Ishikawa (cell line): Measurements from ENCODE around the gene LAPTM5.

Source experiments
- CEBPB ChIP-seq: IDR thresholded peaks from 2 replicates; pipeline ENCODE4 v1.6.1; 2012
- CREB1 ChIP-seq: IDR thresholded peaks from 2 replicates; pipeline ENCODE4 v1.6.1; 2012; ENCODE audit warnings: low read depth
- EGR1 ChIP-seq: IDR thresholded peaks from 2 replicates; pipeline ENCODE4 v1.6.1; 2012
- EP300 ChIP-seq: IDR thresholded peaks from 2 replicates; pipeline ENCODE4 v1.6.1; 2012; ENCODE audit warnings: borderline replicate concordance
- FOXM1 ChIP-seq: IDR thresholded peaks from 2 replicates; pipeline ENCODE4 v1.6.1; 2012; ENCODE audit warnings: low read depth, borderline replicate concordance
- MAX ChIP-seq: IDR thresholded peaks from 2 replicates; pipeline ENCODE4 v1.6.1; 2012
- NFIC ChIP-seq: IDR thresholded peaks from 2 replicates; pipeline ENCODE4 v1.6.1; 2012
- RAD21 ChIP-seq: IDR thresholded peaks from 2 replicates; pipeline ENCODE4 v1.6.1; 2012; ENCODE audit warnings: low read depth
- TAF1 ChIP-seq: IDR thresholded peaks from 2 replicates; pipeline ENCODE4 v1.6.1; 2012; ENCODE audit warnings: low read depth, mild to moderate bottlenecking
- TCF12 ChIP-seq: IDR thresholded peaks from 2 replicates; pipeline ENCODE4 v1.6.1; 2012; ENCODE audit warnings: low read depth
- TEAD4 ChIP-seq: IDR thresholded peaks from 2 replicates; pipeline ENCODE4 v1.6.1; 2012
- YY1 ChIP-seq: IDR thresholded peaks from 2 replicates; pipeline ENCODE4 v1.6.1; 2012; ENCODE audit warnings: low read depth
- ZBTB7A ChIP-seq: IDR thresholded peaks from 2 replicates; pipeline ENCODE4 v1.6.1; 2012; ENCODE audit warnings: low read depth
- TF ChIP-seq, protein P1 (sequence below): IDR thresholded peaks from 2 replicates; pipeline ENCODE4 v1.6.1; 2012
- TF ChIP-seq, protein P2 (sequence below): IDR thresholded peaks from 2 replicates; pipeline ENCODE4 v1.6.1; 2012; ENCODE audit warnings: low read depth, mild to moderate bottlenecking

The LAPTM5 gene

DNA sequence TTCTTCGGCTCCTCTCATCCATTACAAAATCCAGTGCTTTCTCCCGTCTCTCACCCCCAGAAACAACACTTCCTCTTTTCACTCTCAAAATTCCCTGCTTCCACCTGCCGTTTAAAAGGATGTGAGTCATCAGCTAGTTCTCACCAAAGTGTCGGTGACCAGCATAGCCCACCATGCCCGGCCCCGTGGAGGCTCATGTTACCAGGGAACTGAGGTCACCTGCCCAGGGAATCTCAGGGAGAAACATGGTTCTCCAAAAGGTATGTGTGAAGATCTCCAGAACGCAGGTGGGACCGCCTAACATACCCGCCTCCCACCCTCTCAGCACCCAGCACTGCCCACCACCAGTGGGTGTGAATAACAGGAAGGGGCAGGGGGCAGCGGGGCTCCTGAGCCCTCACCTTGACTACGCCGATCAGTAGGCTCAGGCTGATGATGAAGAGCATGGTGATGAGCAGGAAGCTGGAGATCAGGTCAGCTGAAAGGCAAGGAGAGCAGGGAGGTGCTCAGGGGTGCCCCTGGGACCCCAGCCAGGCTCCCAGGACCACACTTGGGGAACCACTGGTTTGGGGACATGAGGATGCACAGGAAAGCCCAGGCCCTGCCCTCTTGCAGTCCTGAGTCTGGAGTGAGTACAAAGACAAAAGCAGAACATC, 16.2 kb downstream of the LAPTM5 start:
- TF ChIP-seq CEBPB (no peak), TAF1 (no peak), MAX (no peak), YY1 (no peak), TCF12 (no peak), FOXM1 (no peak), TEAD4 (no peak)
- TF ChIP-seq, protein P1, sequence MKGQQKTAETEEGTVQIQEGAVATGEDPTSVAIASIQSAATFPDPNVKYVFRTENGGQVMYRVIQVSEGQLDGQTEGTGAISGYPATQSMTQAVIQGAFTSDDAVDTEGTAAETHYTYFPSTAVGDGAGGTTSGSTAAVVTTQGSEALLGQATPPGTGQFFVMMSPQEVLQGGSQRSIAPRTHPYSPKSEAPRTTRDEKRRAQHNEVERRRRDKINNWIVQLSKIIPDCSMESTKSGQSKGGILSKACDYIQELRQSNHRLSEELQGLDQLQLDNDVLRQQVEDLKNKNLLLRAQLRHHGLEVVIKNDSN = no peak

DNA sequence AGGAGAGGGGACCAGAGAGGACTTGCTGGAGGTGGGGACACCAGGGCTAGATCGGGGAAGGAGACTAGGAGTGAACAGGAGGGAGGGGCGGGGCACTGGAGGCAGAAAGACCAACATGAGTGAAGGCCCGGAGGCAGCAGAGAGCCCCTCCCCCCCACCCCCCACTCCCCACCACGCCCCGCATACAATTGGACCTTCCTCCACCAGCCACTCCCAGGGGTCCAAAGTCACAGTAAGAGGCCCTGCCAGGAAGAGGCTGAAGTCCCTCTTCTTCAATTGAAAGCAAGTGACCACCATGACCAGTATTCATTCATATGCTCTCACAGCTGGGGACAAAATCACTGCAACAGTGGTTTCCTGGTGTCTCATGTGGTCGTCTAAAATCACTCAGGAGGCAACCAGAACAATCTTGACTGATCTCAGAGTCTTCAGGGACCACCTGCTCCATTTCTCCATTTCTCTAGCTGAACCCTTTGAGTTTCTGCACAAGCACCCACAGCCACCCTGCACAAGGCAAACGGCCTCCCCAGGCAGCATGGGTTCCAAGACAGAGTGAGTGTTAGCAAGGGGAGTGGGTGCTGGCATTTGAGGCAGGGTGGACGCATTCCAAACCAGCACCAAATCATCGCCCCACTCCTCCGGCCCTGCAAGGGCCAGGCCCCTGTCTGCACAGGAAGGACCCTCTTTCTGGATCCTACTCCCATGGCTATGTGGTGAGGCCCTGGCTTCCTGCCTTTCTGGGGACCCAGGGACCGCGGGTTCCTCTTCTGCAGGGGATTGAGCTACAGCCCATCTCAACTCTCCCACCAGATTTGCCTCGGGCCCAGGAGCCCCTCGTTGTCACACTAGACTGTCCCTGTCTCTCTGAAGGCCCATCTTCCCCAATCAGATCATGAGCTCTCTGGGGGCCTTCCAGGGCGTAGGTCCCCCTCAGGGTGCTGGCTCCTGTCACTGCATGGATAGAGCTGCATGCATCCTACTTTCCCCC, 17.0 kb downstream of the LAPTM5 start:
- TF ChIP-seq RAD21 (no peak), YY1 (no peak), EP300 (no peak), TCF12 (no peak), TAF1 (no peak), CEBPB (no peak), EGR1 (no peak), ZBTB7A (no peak), MAX (no peak), FOXM1 (no peak)
- TF ChIP-seq, protein P1 = no peak
- TF ChIP-seq, protein P2, sequence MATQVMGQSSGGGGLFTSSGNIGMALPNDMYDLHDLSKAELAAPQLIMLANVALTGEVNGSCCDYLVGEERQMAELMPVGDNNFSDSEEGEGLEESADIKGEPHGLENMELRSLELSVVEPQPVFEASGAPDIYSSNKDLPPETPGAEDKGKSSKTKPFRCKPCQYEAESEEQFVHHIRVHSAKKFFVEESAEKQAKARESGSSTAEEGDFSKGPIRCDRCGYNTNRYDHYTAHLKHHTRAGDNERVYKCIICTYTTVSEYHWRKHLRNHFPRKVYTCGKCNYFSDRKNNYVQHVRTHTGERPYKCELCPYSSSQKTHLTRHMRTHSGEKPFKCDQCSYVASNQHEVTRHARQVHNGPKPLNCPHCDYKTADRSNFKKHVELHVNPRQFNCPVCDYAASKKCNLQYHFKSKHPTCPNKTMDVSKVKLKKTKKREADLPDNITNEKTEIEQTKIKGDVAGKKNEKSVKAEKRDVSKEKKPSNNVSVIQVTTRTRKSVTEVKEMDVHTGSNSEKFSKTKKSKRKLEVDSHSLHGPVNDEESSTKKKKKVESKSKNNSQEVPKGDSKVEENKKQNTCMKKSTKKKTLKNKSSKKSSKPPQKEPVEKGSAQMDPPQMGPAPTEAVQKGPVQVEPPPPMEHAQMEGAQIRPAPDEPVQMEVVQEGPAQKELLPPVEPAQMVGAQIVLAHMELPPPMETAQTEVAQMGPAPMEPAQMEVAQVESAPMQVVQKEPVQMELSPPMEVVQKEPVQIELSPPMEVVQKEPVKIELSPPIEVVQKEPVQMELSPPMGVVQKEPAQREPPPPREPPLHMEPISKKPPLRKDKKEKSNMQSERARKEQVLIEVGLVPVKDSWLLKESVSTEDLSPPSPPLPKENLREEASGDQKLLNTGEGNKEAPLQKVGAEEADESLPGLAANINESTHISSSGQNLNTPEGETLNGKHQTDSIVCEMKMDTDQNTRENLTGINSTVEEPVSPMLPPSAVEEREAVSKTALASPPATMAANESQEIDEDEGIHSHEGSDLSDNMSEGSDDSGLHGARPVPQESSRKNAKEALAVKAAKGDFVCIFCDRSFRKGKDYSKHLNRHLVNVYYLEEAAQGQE = no peak

GRCh38 chr1:30739601-30740000, 18.0 kb downstream of the LAPTM5 start:
- TF ChIP-seq, protein P1 = no peak
- TF ChIP-seq YY1 = no peak
- TF ChIP-seq, protein P2 = no peak
- no peak for TF ChIP-seq NFIC
- TF ChIP-seq MAX = no peak
- TF ChIP-seq RAD21 = no peak
- TF ChIP-seq TCF12 = no peak
- TF ChIP-seq ZBTB7A = no peak
- TF ChIP-seq TAF1 = no peak
- TF ChIP-seq FOXM1 = no peak
- no peak for TF ChIP-seq EGR1
- no peak for TF ChIP-seq CEBPB
- TF ChIP-seq CREB1 = no peak
- no peak for TF ChIP-seq EP300
- no peak for TF ChIP-seq TEAD4

GRCh38 chr1:30738715-30739559, 18.6 kb downstream of the LAPTM5 start:
- TF ChIP-seq YY1 = no peak
- no peak for TF ChIP-seq TEAD4
- TF ChIP-seq MAX = no peak
- TF ChIP-seq, protein P1 = no peak
- no peak for TF ChIP-seq EP300
- TF ChIP-seq, protein P2 = no peak
- TF ChIP-seq NFIC = no peak
- TF ChIP-seq ZBTB7A = no peak
- no peak for TF ChIP-seq RAD21
- no peak for TF ChIP-seq CREB1
- TF ChIP-seq TCF12 = no peak
- no peak for TF ChIP-seq FOXM1
